RWPE2 (cell line): ENCODE data around the gene GCC2.
"Not testable (repeated sequence)": the region's sequence is repeated elsewhere in the genome, so short reads cannot be mapped to it uniquely, and the experiment has no call there.

Experiments
- ATAC-seq: fragments of 200-7000 bp; cut with Tn5 transposase; 3 replicates; pipeline ENCODE4 v1.9.1; 2021; ENCODE audit warnings: low read depth
- DNase-seq: peaks from one replicate; pipeline ENCODE4 v3.0.0-alpha.2; 2020; ENCODE audit warnings: low spot score
- H3K27ac ChIP-seq: fragments of 450-650 bp; 2 replicates; pipeline ENCODE4 v1.5.1; 2017; ENCODE audit warnings: mild to moderate bottlenecking; ENCODE audit not compliant: poor library complexity, severe bottlenecking
- H3K27me3 ChIP-seq: fragments of 250-450 bp; sonication (Bioruptor Pico); 2 replicates; pipeline ENCODE4 v1.5.1; 2021; ENCODE audit warnings: mild to moderate bottlenecking, moderate library complexity; ENCODE audit not compliant: insufficient read depth, poor library complexity, severe bottlenecking
- H3K36me3 ChIP-seq: fragments of 250-450 bp; sonication (Bioruptor Pico); 2 replicates; pipeline ENCODE4 v1.5.1; 2020; ENCODE audit warnings: low read depth, mild to moderate bottlenecking, moderate library complexity
- H3K4me1 ChIP-seq: fragments of 250-450 bp; sonication (Bioruptor Pico); 2 replicates; pipeline ENCODE4 v1.5.1; 2021; ENCODE audit warnings: mild to moderate bottlenecking, moderate library complexity; ENCODE audit not compliant: insufficient read depth, poor library complexity, severe bottlenecking
- H3K4me3 ChIP-seq: fragments of 250-450 bp; sonication (Bioruptor Pico); 2 replicates; pipeline ENCODE4 v1.5.1; 2021; ENCODE audit warnings: mild to moderate bottlenecking, moderate library complexity; ENCODE audit not compliant: severe bottlenecking
- H3K9me3 ChIP-seq: fragments of 250-450 bp; sonication (Bioruptor Pico); 2 replicates; pipeline ENCODE4 v1.5.1; 2021; ENCODE audit warnings: mild to moderate bottlenecking, moderate library complexity; ENCODE audit not compliant: severe bottlenecking
- CTCF ChIP-seq: fragments of 450-650 bp; IDR thresholded peaks from one replicate; pipeline ENCODE4 v1.5.1; 2017; ENCODE audit warnings: mild to moderate bottlenecking, moderate library complexity; ENCODE audit not compliant: poor library complexity, severe bottlenecking

Gene GCC2

GRCh38 chr2:108450863-108451262, 1.9 kb downstream of the GCC2 start:
- no peak for ATAC-seq
- no peak overlapping the region for H3K4me3 ChIP-seq
- no peak for TF ChIP-seq CTCF
- peaks cover 3% of the 10 kb centered on the region for H3K4me1 ChIP-seq
- peaks cover 57% of the 10 kb centered on the region for H3K36me3 ChIP-seq
- no peak for DNase-seq
- H3K27ac ChIP-seq, result no peak overlapping the region
- H3K9me3 ChIP-seq, result no peaks in the 10 kb centered on the region
- H3K27me3 ChIP-seq, result no peaks in the 10 kb centered on the region

GRCh38 chr2:108451976-108452375, 3.0 kb downstream of the GCC2 start:
- TF ChIP-seq CTCF, result no peak
- no peak overlapping the region for H3K27ac ChIP-seq
- ATAC-seq (no peak), DNase-seq (no peak)
- H3K36me3 ChIP-seq, result peaks cover 68% of the 10 kb centered on the region
- no peaks in the 10 kb centered on the region for H3K9me3 ChIP-seq
- peaks cover 3% of the 10 kb centered on the region for H3K4me1 ChIP-seq
- H3K4me3 ChIP-seq, result no peak overlapping the region
- H3K27me3 ChIP-seq, result no peaks in the 10 kb centered on the region

GRCh38 chr2:108453530-108453929, 4.5 kb downstream of the GCC2 start:
- H3K36me3 ChIP-seq, result peaks cover 82% of the 10 kb centered on the region
- not testable (repeated sequence) for H3K4me1 ChIP-seq, ATAC-seq, H3K27ac ChIP-seq, H3K27me3 ChIP-seq, DNase-seq, H3K9me3 ChIP-seq, H3K4me3 ChIP-seq

GRCh38 chr2:108454440-108454839, 5.4 kb downstream of the GCC2 start:
- H3K36me3 ChIP-seq, result peaks cover 89% of the 10 kb centered on the region
- no peak overlapping the region for H3K27ac ChIP-seq
- TF ChIP-seq CTCF, result no peak
- no peaks in the 10 kb centered on the region for H3K27me3 ChIP-seq
- ATAC-seq, result no peak
- H3K4me3 ChIP-seq, result no peak overlapping the region
- H3K4me1 ChIP-seq, result peaks cover 3% of the 10 kb centered on the region
- no peak for DNase-seq
- peaks cover 3% of the 10 kb centered on the region for H3K9me3 ChIP-seq

- no peak overlapping the region for H3K4me3 ChIP-seq
- no peak for DNase-seq
- H3K4me1 ChIP-seq, result no peaks in the 10 kb centered on the region
- TF ChIP-seq CTCF, result no peak
- peaks cover 88% of the 10 kb centered on the region for H3K36me3 ChIP-seq
- H3K27me3 ChIP-seq, result no peaks in the 10 kb centered on the region
- peaks cover 3% of the 10 kb centered on the region for H3K9me3 ChIP-seq
- ATAC-seq, result no peak
- H3K27ac ChIP-seq, result no peak overlapping the region
Measured at GRCh38 chr2:108455571-108455970, 6.6 kb downstream of the GCC2 start.
